ENCODE measurements around the gene TRIM60. TPM values are rescaled to one million over a fixed set of nuclear protein-coding genes. Genes with fewer than 3 reads are reported as not detected.
"Not testable (repeated sequence)": the region's sequence is repeated elsewhere in the genome, so short reads cannot be mapped to it uniquely, and the experiment has no call there.

Gene TRIM60
- total RNA-seq, 1 donor from 2014 or later = not detected

DNA sequence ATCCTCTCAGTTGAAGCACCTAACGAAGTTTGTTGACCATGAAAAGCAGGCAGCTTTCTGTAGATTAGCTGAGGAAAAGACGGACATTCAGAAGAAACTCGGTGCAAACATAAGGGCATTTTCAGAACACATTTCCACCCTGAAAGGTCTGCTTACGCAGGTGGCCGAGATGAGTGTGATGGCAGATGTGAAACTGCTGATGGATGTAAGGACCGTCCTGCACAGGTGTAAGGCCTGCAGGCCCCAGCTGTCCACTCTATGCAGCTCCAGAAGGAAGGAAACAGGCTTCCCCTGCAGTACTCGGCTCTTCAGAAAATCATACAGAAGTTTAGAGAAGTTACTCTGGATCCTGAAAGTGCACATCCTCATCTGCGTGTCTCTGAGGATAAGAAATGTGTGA lies 20.8 kb upstream of the TRIM60 start:
- Mint-ChIP-seq H3K4me3 (ENCODE audit: unreplicated experiment) (no peak overlapping the region), H3K27ac (ENCODE audit: unreplicated experiment) (no peak overlapping the region), H3K36me3 (ENCODE audit: low read depth, unreplicated experiment) (no peaks in the 10 kb centered on the region), H3K27me3 (ENCODE audit: unreplicated experiment) (peaks cover 5% of the 10 kb centered on the region), H3K4me1 (ENCODE audit: unreplicated experiment) (peaks cover 3% of the 10 kb centered on the region), H3K9me3 (ENCODE audit: unreplicated experiment) (no peaks in the 10 kb centered on the region)
- TF ChIP-seq, protein P1, sequence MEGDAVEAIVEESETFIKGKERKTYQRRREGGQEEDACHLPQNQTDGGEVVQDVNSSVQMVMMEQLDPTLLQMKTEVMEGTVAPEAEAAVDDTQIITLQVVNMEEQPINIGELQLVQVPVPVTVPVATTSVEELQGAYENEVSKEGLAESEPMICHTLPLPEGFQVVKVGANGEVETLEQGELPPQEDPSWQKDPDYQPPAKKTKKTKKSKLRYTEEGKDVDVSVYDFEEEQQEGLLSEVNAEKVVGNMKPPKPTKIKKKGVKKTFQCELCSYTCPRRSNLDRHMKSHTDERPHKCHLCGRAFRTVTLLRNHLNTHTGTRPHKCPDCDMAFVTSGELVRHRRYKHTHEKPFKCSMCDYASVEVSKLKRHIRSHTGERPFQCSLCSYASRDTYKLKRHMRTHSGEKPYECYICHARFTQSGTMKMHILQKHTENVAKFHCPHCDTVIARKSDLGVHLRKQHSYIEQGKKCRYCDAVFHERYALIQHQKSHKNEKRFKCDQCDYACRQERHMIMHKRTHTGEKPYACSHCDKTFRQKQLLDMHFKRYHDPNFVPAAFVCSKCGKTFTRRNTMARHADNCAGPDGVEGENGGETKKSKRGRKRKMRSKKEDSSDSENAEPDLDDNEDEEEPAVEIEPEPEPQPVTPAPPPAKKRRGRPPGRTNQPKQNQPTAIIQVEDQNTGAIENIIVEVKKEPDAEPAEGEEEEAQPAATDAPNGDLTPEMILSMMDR (IDR thresholded peaks at IDR 0.05; ENCODE audit: unreplicated experiment) = no peak
- DNase-seq (ENCODE audit: low spot score) = no peak

DNA sequence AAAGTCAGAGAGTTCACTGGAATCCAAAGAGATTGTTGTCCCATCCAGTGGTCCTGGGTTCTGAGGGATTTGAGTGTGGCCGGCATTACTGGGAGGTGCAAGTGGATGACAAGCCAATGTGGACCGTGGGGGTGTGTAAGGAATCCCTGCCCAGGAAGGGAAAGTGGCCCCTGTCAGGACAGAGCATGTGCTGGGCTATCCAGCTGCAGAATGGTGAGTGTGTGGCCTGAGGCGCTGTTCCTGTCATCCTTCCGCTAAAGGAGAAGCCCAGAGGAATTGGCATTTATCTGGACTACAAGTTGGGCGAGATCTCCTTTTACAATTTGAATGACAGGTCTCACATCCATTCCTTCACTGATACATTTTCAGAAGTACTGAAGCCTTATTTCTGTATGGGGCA lies 20.4 kb upstream of the TRIM60 start:
- no peaks in the 10 kb centered on the region for H3K36me3 Mint-ChIP-seq (ENCODE audit: low read depth, unreplicated experiment)
- TF ChIP-seq, protein P1 (IDR thresholded peaks at IDR 0.05; ENCODE audit: unreplicated experiment) = no peak
- no peak overlapping the region for H3K4me3 Mint-ChIP-seq (ENCODE audit: unreplicated experiment)
- no peak for DNase-seq (ENCODE audit: low spot score)
- peaks cover 1% of the 10 kb centered on the region for H3K27me3 Mint-ChIP-seq (ENCODE audit: unreplicated experiment)
- no peaks in the 10 kb centered on the region for H3K9me3 Mint-ChIP-seq (ENCODE audit: unreplicated experiment)
- peaks cover 3% of the 10 kb centered on the region for H3K4me1 Mint-ChIP-seq (ENCODE audit: unreplicated experiment)
- no peak overlapping the region for H3K27ac Mint-ChIP-seq (ENCODE audit: unreplicated experiment)

DNA sequence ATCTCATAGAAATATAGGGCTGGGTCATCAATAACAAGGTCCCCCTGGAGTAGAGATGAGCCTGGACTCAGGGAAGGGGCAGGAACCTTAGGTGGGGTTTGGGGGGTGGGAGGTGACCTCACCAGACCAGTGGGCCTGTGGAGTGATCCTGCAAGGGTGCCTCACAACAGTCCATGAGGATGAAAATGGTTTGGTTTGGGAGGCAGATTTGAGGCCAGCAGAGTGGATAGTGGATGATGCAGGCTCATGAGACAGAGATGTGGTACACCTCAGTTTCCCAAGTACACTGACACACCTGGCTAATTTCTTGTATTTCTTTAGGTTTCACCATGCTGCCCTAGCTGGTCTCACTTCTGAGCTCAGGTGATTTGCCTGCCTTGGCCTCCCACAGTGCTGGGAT lies 18.1 kb upstream of the TRIM60 start:
- Mint-ChIP-seq H3K4me1 (ENCODE audit: unreplicated experiment) (no peaks in the 10 kb centered on the region), H3K4me3 (ENCODE audit: unreplicated experiment) (no peak overlapping the region)

DNA sequence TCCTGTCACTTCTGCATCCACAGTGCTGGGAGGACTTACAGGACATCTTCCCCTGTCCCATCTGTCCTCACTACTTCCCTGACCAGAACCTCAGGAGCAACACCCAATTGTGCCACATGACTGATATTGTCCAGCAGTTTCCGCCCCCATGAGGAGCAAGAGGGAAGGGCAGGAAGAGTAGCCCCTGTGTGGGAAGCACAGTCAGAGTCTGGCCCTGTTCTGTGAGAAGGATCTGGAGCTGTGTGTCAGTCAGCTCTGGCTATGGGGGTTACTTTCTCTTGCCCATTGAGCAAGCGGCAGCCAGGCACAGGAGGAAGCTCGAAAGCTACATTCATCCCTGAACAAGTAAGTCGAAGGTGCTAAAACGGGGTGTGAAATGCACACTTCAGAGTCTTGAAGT lies 14.8 kb upstream of the TRIM60 start:
- H3K4me3 Mint-ChIP-seq (ENCODE audit: unreplicated experiment) = no peak overlapping the region
- H3K36me3 Mint-ChIP-seq (ENCODE audit: low read depth, unreplicated experiment) = no peaks in the 10 kb centered on the region
- H3K27ac Mint-ChIP-seq (ENCODE audit: unreplicated experiment) = no peak overlapping the region
- TF ChIP-seq, protein P1 (IDR thresholded peaks at IDR 0.05; ENCODE audit: unreplicated experiment) = no peak
- DNase-seq (ENCODE audit: low spot score) = peak; percentile 25
- H3K4me1 Mint-ChIP-seq (ENCODE audit: unreplicated experiment) = no peaks in the 10 kb centered on the region
- peaks cover 5% of the 10 kb centered on the region for H3K27me3 Mint-ChIP-seq (ENCODE audit: unreplicated experiment)
- no peaks in the 10 kb centered on the region for H3K9me3 Mint-ChIP-seq (ENCODE audit: unreplicated experiment)

More for the DNA sequence above, 18.1 kb upstream of the TRIM60 start:
- Mint-ChIP-seq H3K36me3 (ENCODE audit: low read depth, unreplicated experiment) (no peaks in the 10 kb centered on the region), H3K9me3 (ENCODE audit: unreplicated experiment) (no peaks in the 10 kb centered on the region), H3K27me3 (ENCODE audit: unreplicated experiment) (no peaks in the 10 kb centered on the region), H3K27ac (ENCODE audit: unreplicated experiment) (no peak overlapping the region)
- no peak for DNase-seq (ENCODE audit: low spot score)
- TF ChIP-seq, protein P1 (IDR thresholded peaks at IDR 0.05; ENCODE audit: unreplicated experiment) = no peak

DNA sequence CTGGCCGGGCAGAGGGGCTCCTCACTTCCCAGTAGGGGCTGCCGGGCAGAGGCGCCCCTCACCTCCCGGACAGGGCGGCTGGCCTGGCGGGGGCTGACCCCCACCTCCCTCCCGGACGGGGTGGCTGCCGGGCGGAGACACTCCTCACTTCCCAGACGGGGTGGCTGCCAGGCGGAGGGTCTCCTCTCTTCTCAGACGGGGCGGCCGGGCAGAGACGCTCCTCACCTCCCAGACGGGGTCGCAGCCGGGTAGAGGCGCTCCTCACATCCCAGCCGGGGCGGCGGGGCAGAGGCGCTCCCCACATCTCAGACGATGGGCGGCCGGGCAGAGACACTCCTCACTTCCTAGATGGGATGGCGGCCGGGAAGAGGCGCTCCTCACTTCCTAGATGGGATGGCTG lies 11.8 kb upstream of the TRIM60 start:
- H3K9me3 Mint-ChIP-seq (ENCODE audit: unreplicated experiment); H3K27me3 Mint-ChIP-seq (ENCODE audit: unreplicated experiment); H3K36me3 Mint-ChIP-seq (ENCODE audit: low read depth, unreplicated experiment); H3K4me3 Mint-ChIP-seq (ENCODE audit: unreplicated experiment); H3K4me1 Mint-ChIP-seq (ENCODE audit: unreplicated experiment); H3K27ac Mint-ChIP-seq (ENCODE audit: unreplicated experiment); DNase-seq (ENCODE audit: low spot score): not testable (repeated sequence)

DNA sequence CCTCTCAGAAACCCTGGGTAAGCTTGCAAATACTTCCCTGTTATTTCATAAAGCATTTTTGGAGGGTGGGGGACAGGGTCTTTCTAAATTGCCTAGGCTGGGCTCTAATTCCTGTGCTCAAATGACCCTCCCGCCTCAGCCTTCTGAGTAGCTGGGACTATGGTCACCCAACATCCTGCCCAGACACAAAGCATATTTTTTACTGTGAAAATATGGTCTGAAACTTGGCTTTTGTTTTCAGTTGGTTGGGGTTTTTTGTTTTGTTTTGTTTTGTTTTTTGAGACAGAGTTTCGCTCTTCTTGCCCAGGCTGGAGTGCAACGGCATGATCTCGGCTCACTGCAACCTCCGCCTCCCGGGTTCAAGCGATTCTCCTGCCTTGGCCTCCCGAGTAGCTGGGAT lies 6.0 kb upstream of the TRIM60 start:
- not testable (repeated sequence) for H3K27ac Mint-ChIP-seq (ENCODE audit: unreplicated experiment); H3K4me1 Mint-ChIP-seq (ENCODE audit: unreplicated experiment); H3K9me3 Mint-ChIP-seq (ENCODE audit: unreplicated experiment); H3K27me3 Mint-ChIP-seq (ENCODE audit: unreplicated experiment); H3K4me3 Mint-ChIP-seq (ENCODE audit: unreplicated experiment); H3K36me3 Mint-ChIP-seq (ENCODE audit: low read depth, unreplicated experiment); DNase-seq (ENCODE audit: low spot score)
